Activated CD4-positive, alpha-beta T cell treated with anti-CD3 and anti-CD28 coated beads for 4 hours (primary cell): ENCODE measurements around the gene TLX3.
"Not testable (repeated sequence)": the region's sequence is repeated elsewhere in the genome, so short reads cannot be mapped to it uniquely, and the experiment has no call there.

Source experiments
- DNase-seq, 2 donors: peaks; one replicate each; pipeline ENCODE4 v3.0.0-alpha.2; 2020

The TLX3 gene

GRCh38 chr5:171308453-171309275 is at the start of gene TLX3:
TSS of gene TLX3 (plus strand) at chr5:171309248. CDS start at chr5:171309366, 118 bp downstream.
- DNase-seq = no peak

- DNase-seq = no peak
Measured at GRCh38 chr5:171261361-171261760, 47.7 kb upstream of the TLX3 start.

- no peak for DNase-seq
Measured at GRCh38 chr5:171261904-171262303, 47.1 kb upstream of the TLX3 start.

- DNase-seq = no peak
Measured at GRCh38 chr5:171263181-171263580, 45.9 kb upstream of the TLX3 start.

- DNase-seq = no peak
Measured at GRCh38 chr5:171264843-171265242, 44.2 kb upstream of the TLX3 start.

GRCh38 chr5:171268700-171269620 is 40.1 kb upstream of the TLX3 start:
- DNase-seq = no peak

- no peak for DNase-seq
Measured at GRCh38 chr5:171269717-171270116, 39.3 kb upstream of the TLX3 start.

- no peak for DNase-seq
Measured at GRCh38 chr5:171270136-171270535, 38.9 kb upstream of the TLX3 start.

GRCh38 chr5:171271798-171272197 is 37.2 kb upstream of the TLX3 start:
- no peak for DNase-seq

GRCh38 chr5:171272996-171273970 is 35.8 kb upstream of the TLX3 start:
- DNase-seq = no peak

- no peak for DNase-seq
Measured at GRCh38 chr5:171275841-171276544, 33.1 kb upstream of the TLX3 start.

GRCh38 chr5:171283753-171284152 is 25.3 kb upstream of the TLX3 start:
- DNase-seq = no peak

GRCh38 chr5:171285465-171285864 is 23.6 kb upstream of the TLX3 start:
- DNase-seq = no peak

GRCh38 chr5:171288066-171288465 is 21.0 kb upstream of the TLX3 start:
- no peak for DNase-seq

- no peak for DNase-seq
Measured at GRCh38 chr5:171291371-171291770, 17.7 kb upstream of the TLX3 start.

- no peak for DNase-seq
Measured at GRCh38 chr5:171295299-171295698, 13.7 kb upstream of the TLX3 start.

GRCh38 chr5:171295801-171296200 is 13.2 kb upstream of the TLX3 start:
- no peak for DNase-seq

GRCh38 chr5:171297941-171298340 is 11.1 kb upstream of the TLX3 start:
- DNase-seq = not testable (repeated sequence)

GRCh38 chr5:171299228-171299627 is 9.8 kb upstream of the TLX3 start:
- DNase-seq = no peak

- no peak for DNase-seq
Measured at GRCh38 chr5:171299851-171300250, 9.2 kb upstream of the TLX3 start.

GRCh38 chr5:171300358-171300757 is 8.7 kb upstream of the TLX3 start:
- no peak for DNase-seq

GRCh38 chr5:171306166-171306565 is 2.9 kb upstream of the TLX3 start:
- no peak for DNase-seq
